Calu3 (cell line): ENCODE results near the gene TPTE. TPM values are rescaled to one million over a fixed set of nuclear protein-coding genes. Genes with fewer than 3 reads are reported as not detected.
"Not testable (repeated sequence)": the region's sequence is repeated elsewhere in the genome, so short reads cannot be mapped to it uniquely, and the experiment has no call there.

ENCODE experiments used
- BruUV-seq: library from RNA; stranded (reverse); fragments of 400-500 nt; replicated peaks from 2 replicates; lab custom pipeline; 2021; lab: Mats Ljungman, UMichigan
- CTCF ChIA-PET: fragments of 300-600 bp; sonication (Branson Sonifier 250); formaldehyde crosslinking; loops from one replicate; lab custom pipeline; 2022; ENCODE audit warnings: antibody characterized with exemption; lab: Charles Lee
- DNase-seq: peaks from one replicate; pipeline ENCODE4 v3.0.0; 2022
- H3K27ac Mint-ChIP-seq: one replicate; pipeline ENCODE4 v1.8.0; 2022; ENCODE audit warnings: mixed read lengths; ENCODE audit not compliant: unreplicated experiment
- H3K27me3 Mint-ChIP-seq: one replicate; pipeline ENCODE4 v1.8.0; 2022; ENCODE audit warnings: mixed read lengths; ENCODE audit not compliant: unreplicated experiment
- H3K36me3 Mint-ChIP-seq: one replicate; pipeline ENCODE4 v1.8.0; 2022; ENCODE audit warnings: mild to moderate bottlenecking, moderate library complexity, mixed read lengths; ENCODE audit not compliant: insufficient read depth, unreplicated experiment
- H3K4me1 Mint-ChIP-seq: one replicate; pipeline ENCODE4 v1.8.0; 2022; ENCODE audit warnings: mild to moderate bottlenecking, low read depth, mixed read lengths; ENCODE audit not compliant: unreplicated experiment
- H3K4me3 Mint-ChIP-seq: one replicate; pipeline ENCODE4 v1.8.0; 2022; ENCODE audit warnings: mild to moderate bottlenecking, low read depth, moderate library complexity, mixed read lengths; ENCODE audit not compliant: unreplicated experiment
- H3K9me3 Mint-ChIP-seq: one replicate; pipeline ENCODE4 v1.8.0; 2022; ENCODE audit warnings: low read depth, mixed read lengths; ENCODE audit not compliant: unreplicated experiment
- intact Hi-C: fragments of 100-400 bp; cut with micrococcal nuclease; formaldehyde crosslinking; loops from one replicate; pipeline ENCODE4 v1.10.0; 2022; ENCODE audit not compliant: unreplicated experiment
- total RNA-seq: library from RNA; stranded (reverse); gene quantifications from 2 replicates; pipeline ENCODE4 v1.2.3, GENCODE V29; 2022
- TF ChIP-seq, protein P1 (sequence below): fragments of 200-600 bp; IDR thresholded peaks from one replicate; pipeline ENCODE4 v1.8.0; 2022; ENCODE audit warnings: antibody characterized with exemption; ENCODE audit not compliant: unreplicated experiment

Gene TPTE
- total RNA-seq, 1 experiment from 2014 or later: not detected

DNA sequence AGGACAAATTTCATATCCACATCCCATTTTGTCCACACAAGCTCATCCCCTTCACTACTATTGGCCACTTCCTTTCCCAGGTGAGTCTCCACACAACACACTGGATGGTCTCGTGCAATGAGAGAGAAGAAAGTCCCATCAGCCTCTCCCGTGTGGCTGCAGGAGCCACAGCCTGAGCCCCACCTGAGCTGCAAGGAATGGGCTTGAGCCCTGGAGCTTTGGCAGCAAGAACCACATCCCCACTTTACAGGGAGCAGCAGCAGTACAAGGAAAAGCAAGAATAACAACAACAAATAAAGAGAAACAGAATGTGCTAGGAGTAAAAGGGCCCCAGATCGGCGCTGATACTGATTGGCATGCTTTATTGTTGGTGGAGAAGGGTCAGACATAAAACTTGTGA lies 117.7 kb downstream of the TPTE start:
- no peaks in the 10 kb centered on the region for H3K4me1 Mint-ChIP-seq
- TF ChIP-seq, protein P1, sequence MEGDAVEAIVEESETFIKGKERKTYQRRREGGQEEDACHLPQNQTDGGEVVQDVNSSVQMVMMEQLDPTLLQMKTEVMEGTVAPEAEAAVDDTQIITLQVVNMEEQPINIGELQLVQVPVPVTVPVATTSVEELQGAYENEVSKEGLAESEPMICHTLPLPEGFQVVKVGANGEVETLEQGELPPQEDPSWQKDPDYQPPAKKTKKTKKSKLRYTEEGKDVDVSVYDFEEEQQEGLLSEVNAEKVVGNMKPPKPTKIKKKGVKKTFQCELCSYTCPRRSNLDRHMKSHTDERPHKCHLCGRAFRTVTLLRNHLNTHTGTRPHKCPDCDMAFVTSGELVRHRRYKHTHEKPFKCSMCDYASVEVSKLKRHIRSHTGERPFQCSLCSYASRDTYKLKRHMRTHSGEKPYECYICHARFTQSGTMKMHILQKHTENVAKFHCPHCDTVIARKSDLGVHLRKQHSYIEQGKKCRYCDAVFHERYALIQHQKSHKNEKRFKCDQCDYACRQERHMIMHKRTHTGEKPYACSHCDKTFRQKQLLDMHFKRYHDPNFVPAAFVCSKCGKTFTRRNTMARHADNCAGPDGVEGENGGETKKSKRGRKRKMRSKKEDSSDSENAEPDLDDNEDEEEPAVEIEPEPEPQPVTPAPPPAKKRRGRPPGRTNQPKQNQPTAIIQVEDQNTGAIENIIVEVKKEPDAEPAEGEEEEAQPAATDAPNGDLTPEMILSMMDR: no peak
- BruUV-seq: no TSS peak
- no peaks in the 10 kb centered on the region for H3K36me3 Mint-ChIP-seq
- intact Hi-C loops: no loop called here
- CTCF ChIA-PET: no interaction called here
- H3K27ac Mint-ChIP-seq: no peak overlapping the region
- H3K27me3 Mint-ChIP-seq: no peaks in the 10 kb centered on the region
- no peaks in the 10 kb centered on the region for H3K9me3 Mint-ChIP-seq
- no peak for DNase-seq
- H3K4me3 Mint-ChIP-seq: no peak overlapping the region

DNA sequence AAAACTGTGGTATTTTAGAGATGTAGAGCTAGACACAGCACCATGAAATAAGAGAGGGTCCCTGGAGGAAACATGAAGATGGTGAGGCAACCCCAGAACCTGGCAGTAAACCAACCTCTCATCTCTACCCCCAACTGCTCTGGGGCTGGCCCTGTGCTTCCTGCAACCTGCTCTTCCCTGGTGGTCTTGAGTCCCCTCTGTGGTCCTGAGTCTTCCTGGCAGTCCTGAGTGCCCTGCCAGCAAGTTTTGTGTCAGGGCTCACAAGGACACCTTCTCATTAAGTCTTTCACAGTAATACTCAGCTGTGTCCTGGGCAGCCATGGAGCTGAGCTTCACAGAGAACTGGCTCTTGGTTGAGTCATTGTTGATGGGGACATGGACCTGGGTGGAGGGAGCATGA lies 118.4 kb downstream of the TPTE start:
- CTCF ChIA-PET, H3K4me1 Mint-ChIP-seq, H3K36me3 Mint-ChIP-seq, DNase-seq, H3K27ac Mint-ChIP-seq, intact Hi-C loops, H3K9me3 Mint-ChIP-seq, H3K27me3 Mint-ChIP-seq, H3K4me3 Mint-ChIP-seq, BruUV-seq: not testable (repeated sequence)

DNA sequence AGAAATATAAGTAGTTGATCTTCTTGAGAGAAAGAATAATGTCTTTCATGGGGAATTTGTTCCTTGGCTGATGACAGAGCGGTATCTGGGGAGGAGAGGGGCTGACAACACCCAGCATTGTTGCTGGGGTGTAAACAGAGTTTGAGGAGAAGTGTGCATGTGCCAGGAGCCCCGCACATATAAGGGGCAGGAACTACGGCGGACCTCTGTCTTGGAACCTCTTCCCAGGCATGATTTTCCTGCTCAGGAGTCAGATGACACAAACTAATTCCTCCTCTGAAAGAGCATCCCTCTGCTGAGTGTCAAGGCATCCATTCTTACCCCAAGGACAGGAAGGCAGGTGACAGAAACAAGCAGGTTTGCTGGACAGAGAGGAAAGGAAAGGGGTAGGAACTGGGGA lies 119.1 kb downstream of the TPTE start:
- DNase-seq: no peak
- Mint-ChIP-seq H3K36me3 (no peaks in the 10 kb centered on the region), H3K4me3 (no peak overlapping the region), H3K4me1 (no peaks in the 10 kb centered on the region), H3K27me3 (no peaks in the 10 kb centered on the region), H3K9me3 (no peaks in the 10 kb centered on the region), H3K27ac (no peak overlapping the region)
- intact Hi-C loops: no loop called here
- CTCF ChIA-PET: no interaction called here
- no TSS peak for BruUV-seq
- TF ChIP-seq, protein P1: no peak

DNA sequence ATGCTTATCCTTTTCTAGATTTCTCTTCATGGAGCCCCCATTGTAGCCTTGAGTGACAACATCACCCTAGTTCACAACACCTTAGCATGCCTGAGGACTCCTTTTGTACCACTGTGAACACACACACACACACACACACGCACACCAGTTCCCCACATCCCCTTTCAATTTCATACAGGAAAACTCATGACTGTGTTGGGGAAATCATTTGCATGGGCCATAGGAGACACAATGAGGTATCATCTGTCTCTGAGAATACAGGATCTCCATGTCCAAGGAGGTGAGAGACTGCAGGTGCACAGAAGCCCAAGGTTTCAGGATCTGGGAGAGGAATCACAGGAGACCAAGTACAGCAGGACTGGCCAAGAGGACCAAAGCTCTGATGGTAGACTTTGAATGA lies 119.7 kb downstream of the TPTE start:
- Mint-ChIP-seq H3K27ac (no peak overlapping the region), H3K9me3 (no peaks in the 10 kb centered on the region), H3K27me3 (no peaks in the 10 kb centered on the region), H3K4me3 (no peak overlapping the region), H3K4me1 (no peaks in the 10 kb centered on the region), H3K36me3 (no peaks in the 10 kb centered on the region)
- intact Hi-C loops: no loop called here
- no TSS peak for BruUV-seq
- TF ChIP-seq, protein P1: no peak
- CTCF ChIA-PET: no interaction called here
- DNase-seq: no peak

DNA sequence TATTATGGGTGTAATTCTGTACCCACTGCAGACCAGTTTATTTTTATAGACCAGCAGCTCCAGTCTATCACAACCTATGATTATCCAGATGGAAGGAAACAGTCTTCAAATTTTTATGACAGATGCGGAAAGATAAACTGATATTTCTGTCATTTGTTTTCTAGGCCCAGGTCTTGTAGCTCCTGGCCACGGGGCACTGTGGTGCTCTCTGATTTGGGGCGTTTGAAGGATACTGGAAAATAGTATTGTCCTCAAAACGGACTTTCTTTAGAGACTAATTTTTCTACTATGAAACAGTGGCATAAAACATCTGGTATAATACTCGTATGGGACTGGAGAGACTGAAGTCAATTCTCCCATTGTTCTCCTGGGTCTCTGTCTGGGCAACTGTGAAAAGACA lies 124.3 kb downstream of the TPTE start:
- H3K27ac Mint-ChIP-seq, intact Hi-C loops, H3K9me3 Mint-ChIP-seq, H3K27me3 Mint-ChIP-seq, DNase-seq, H3K4me3 Mint-ChIP-seq, BruUV-seq, CTCF ChIA-PET, H3K4me1 Mint-ChIP-seq, H3K36me3 Mint-ChIP-seq: not testable (repeated sequence)

DNA sequence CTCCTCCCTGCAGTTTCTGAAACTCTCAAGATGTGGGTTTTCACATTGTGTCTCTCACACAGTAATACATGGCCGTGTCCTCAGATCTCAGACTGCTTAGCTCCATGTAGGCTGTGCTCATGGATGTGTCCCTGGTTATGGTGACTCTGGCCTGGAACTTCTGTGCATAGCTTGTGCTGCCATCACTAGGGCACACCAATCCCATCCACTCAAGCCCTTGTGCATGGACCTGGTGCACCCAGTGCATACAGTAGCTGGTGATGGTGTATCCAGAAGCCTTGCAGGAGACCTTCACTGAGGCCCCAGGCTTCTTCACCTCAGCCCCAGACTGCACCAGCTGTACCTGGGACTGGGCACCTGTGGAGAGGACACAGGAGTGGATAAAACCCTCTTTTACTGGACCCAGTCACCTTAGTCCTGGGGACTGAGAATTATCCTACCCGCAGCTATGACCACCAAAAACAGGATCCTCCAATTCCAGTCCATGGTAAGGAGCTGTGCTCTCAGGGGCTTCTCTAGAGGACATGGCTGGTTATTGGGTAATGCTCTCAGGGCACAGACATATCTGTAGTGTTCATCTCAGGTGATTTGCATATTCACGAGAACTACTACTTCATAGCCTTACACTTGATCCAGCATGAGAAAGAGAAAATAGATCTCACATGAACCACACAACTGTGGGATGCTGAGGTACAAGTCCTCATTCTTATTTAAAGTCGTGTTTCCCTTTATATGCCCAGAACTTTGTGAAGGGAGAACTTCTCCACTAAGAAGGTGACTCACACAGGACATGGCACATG lies 128.2 kb downstream of the TPTE start:
- H3K36me3 Mint-ChIP-seq, H3K9me3 Mint-ChIP-seq, BruUV-seq, H3K4me3 Mint-ChIP-seq, H3K4me1 Mint-ChIP-seq, H3K27ac Mint-ChIP-seq, H3K27me3 Mint-ChIP-seq, CTCF ChIA-PET, intact Hi-C loops, DNase-seq: not testable (repeated sequence)

DNA sequence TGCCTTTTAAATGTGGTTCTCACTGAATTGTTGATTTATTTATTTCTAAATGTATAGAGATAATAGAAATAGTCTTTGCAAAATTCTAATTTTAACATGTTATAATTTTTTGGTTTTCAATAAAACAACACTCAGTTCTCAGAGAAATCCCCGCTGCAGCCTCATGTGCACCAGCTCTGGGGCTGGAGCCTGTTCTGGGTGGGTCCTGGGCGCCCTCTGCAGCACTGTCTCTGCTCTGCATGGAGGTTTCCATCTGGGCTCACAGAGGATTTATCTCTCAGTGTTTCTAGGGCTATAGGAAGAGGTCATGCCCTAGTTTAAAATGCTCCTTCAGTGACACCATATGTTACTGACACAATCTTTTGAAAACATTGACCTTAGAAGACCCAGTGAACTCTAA lies 128.9 kb downstream of the TPTE start:
- H3K4me3 Mint-ChIP-seq, H3K4me1 Mint-ChIP-seq, H3K9me3 Mint-ChIP-seq, BruUV-seq, DNase-seq, intact Hi-C loops, CTCF ChIA-PET, H3K27me3 Mint-ChIP-seq, H3K36me3 Mint-ChIP-seq, H3K27ac Mint-ChIP-seq: not testable (repeated sequence)
